Heart left ventricle (tissue), 16 donors: ENCODE measurements around the gene WLS. TPM values are rescaled to one million over a fixed set of nuclear protein-coding genes. Genes with fewer than 3 reads are reported as not detected.
A peak's percentile ranks its signal among the peaks of the same experiment; 100 is the strongest.

Experiments used
- ATAC-seq, 4 donors: fragments of 200-7000 bp; cut with Tn5 transposase; one replicate each; pipeline ENCODE4 v1.9.1; 2020 to 2022; ENCODE audit warnings: moderate library complexity in 4 of 4, mild to moderate bottlenecking in 3 of 4, moderate number of reproducible peaks in 1 of 4
- DNase-seq, 5 donors: peaks; one replicate each; pipeline ENCODE4 v3.0.0-alpha.2; 2020
- H3K27ac ChIP-seq, 12 donors: fragments of 200-600 bp; sonication (generic) in 4 of 12; one replicate each; pipeline versions ENCODE4 v1.5.0 to v1.8.0; 2016 to 2022; ENCODE audit warnings: mild to moderate bottlenecking in 2 of 12
- H3K27me3 ChIP-seq, 9 donors: fragments of 200-600 bp; sonication (generic) in 2 of 9; one replicate each; pipeline versions ENCODE4 v1.5.1 to v1.8.0; 2016 to 2022; ENCODE audit warnings: mild to moderate bottlenecking in 3 of 9
- H3K36me3 ChIP-seq, 9 donors: fragments of 200-600 bp; sonication (generic) in 2 of 9; one replicate each; pipeline versions ENCODE4 v1.5.0 to v1.8.0; 2018 to 2022; ENCODE audit warnings: mild to moderate bottlenecking in 2 of 9
- H3K4me1 ChIP-seq, 12 donors: fragments of 200-600 bp; sonication (generic) in 4 of 12; one replicate each; pipeline versions ENCODE4 v1.5.0 to v1.8.0; 2016 to 2022; ENCODE audit warnings: mild to moderate bottlenecking in 3 of 12
- H3K4me3 ChIP-seq, 12 donors: fragments of 200-600 bp; sonication (generic) in 4 of 12; one replicate each; pipeline versions ENCODE4 v1.5.0 to v1.8.0; 2017 to 2022; ENCODE audit warnings: mild to moderate bottlenecking in 9 of 12, moderate library complexity in 4 of 12
- H3K9me3 ChIP-seq, 12 donors: fragments of 200-600 bp; sonication (generic) in 4 of 12; one replicate each; pipeline versions ENCODE4 v1.5.0 to v1.8.0; 2016 to 2022; ENCODE audit warnings: mild to moderate bottlenecking in 1 of 12
- CTCF ChIP-seq, 12 donors: fragments of 200-600 bp; sonication (generic) in 4 of 12; IDR thresholded peaks; one replicate each; pipeline versions ENCODE4 v1.5.0 to v1.8.0; 2018 to 2022; ENCODE audit warnings: antibody characterized with exemption in 12 of 12, mild to moderate bottlenecking in 5 of 12
- POLR2A ChIP-seq, 2 donors: fragments of 450-650 bp; IDR thresholded peaks; one replicate each; pipeline ENCODE4 v1.6.1; 2017; ENCODE audit warnings: antibody characterized with exemption in 2 of 2, mild to moderate bottlenecking in 2 of 2, moderate library complexity in 2 of 2
- WGBS, 4 donors: extraction: QIAGEN DNeasy Blood & Tissue Kit in 2 of 4; methylation state at CpG; one replicate each; pipeline versions ENCODE4 v1.1.5 to v1.1.7; 2013 to 2018; 5-methylcytosine and 5-hydroxymethylcytosine counted together
- intact Hi-C, 10 donors: fragments of 100-400 bp; cut with DNase I; formaldehyde crosslinking; loops; one replicate each; pipeline versions ENCODE4 v1.11.1 to v1.14.2; 2022
- polyA plus RNA-seq, 2 donors: library from polyadenylated mRNA; stranded (reverse); fragments of 200-250 nt; gene quantifications; one replicate each; pipeline ENCODE4 v1.2.3, GENCODE V29; 2013
- total RNA-seq, 9 donors: library from RNA; depleted of rRNA in 2 of 9; stranded (reverse); fragments of >200 nt in 2 of 9; fragmentation: NEBNext Ultra II Directional in 3 of 9; extraction: Animal tissue kit (Norgen Biotek cat#: 25700) in 3 of 9; gene quantifications; one replicate each; pipeline versions ENCODE4 v1.1.0 to v1.2.4, GENCODE V29; 2016 to 2023
- donor health status: ischemic (EF 13 %, LVEDD 7.1; RV severe dilation, severe dysfunction).
- donor health status: healthy with polysubstance abuse.
- donor health status: DM: no; HTN: yes; CAD: no.
- donor health status: DM: no; HTN: no; CAD: no.
- donor health status: ischemic (EF 25% LVEDD 6.9; RV normal size, moderate dysfunction).
- donor health status: ischemic (EF 25% LVEDD 5.7; RV mildly dilated, moderate dysfunction).
- donor health status: healthy.
- donor health status: DM: yes; HTN: yes; CAD: no.
- donor health status: ischemic (EF 35%, LVEDD 5.7; RV mildly dilated, moderate dysfunction).
- donor health status: nonischemic (EF 11% LVEDD 7.7; RV severe dilation, severe dysfunction).
- donor health status: DM: yes; HTN: yes; CAD: no.
- donor health status: PGD.
- donor health status: ischemic (EF 29% LVEDD 5.4; RV normal size, mild dysfunction).
- donor health status: nonischemic (EF 23%, LVEDD 6.1; RV moderate dilation, normal function).

WLS gene
- total and polyA plus RNA-seq, 11 donors, result 36.5 to 115 (median 101) TPM

GRCh38 chr1:68175621-68176398 lies 56.5 kb downstream of the WLS start:
- TF ChIP-seq POLR2A (IDR thresholded peaks at IDR 0.05), result no peak
- TF ChIP-seq CTCF (IDR thresholded peaks at IDR 0.05), result no peak
- WGBS, 4 donors, result 61 to 67% (median 66%) methylated on average over 8 of the region's 8 CpGs
- H3K4me3 ChIP-seq, result no peak overlapping the region
- intact Hi-C loops, result loop anchor here in 6 of 10 donors (5.0 to 10.0 kb wide), 3 partner anchors 41 to 59 kb away; partner anchors contain the start of gene WLS (in 5 of the 6)
- H3K36me3 ChIP-seq, result peaks cover 0 to 3% (median 0%) of the 10 kb centered on the region in 9 donors
- DNase-seq (peak in 2 of 5 donors; percentile 33 to 54), ATAC-seq (peak in 2 of 4 donors; percentile 5 to 11)
- peaks cover 0 to 8% (median 0%) of the 10 kb centered on the region in 12 donors for H3K9me3 ChIP-seq
- H3K4me1 ChIP-seq, result peaks cover 0 to 63% (median 45%) of the 10 kb centered on the region in 12 donors
- peak overlapping the region in 10 of 12 donors; percentile 8 to 80 (median 60) for H3K27ac ChIP-seq
- no peaks in the 10 kb centered on the region for H3K27me3 ChIP-seq

GRCh38 chr1:68174738-68175113 lies 57.6 kb downstream of the WLS start:
- WGBS, 4 donors, result 53 to 87% (median 76%) methylated on average over 1 of the region's 1 CpG

GRCh38 chr1:68173936-68174737 lies 58.2 kb downstream of the WLS start:
- H3K4me1 ChIP-seq, result peaks cover 0 to 70% (median 49%) of the 10 kb centered on the region in 12 donors
- no peaks in the 10 kb centered on the region for H3K27me3 ChIP-seq
- TF ChIP-seq CTCF (IDR thresholded peaks at IDR 0.05), result no peak
- no peak for TF ChIP-seq POLR2A (IDR thresholded peaks at IDR 0.05)
- WGBS, 4 donors, result 30 to 38% (median 34%) methylated on average over 14 of the region's 14 CpGs
- peaks cover 0 to 3% (median 0%) of the 10 kb centered on the region in 9 donors for H3K36me3 ChIP-seq
- H3K9me3 ChIP-seq, result peaks cover 0 to 8% (median 0%) of the 10 kb centered on the region in 12 donors
- peak overlapping the region; percentile 4 to 83 (median 68) for H3K27ac ChIP-seq
- peak overlapping the region in 5 of 12 donors; percentile 3 to 37 (median 16) for H3K4me3 ChIP-seq
- DNase-seq, result peak in 4 of 5 donors; percentile 46 to 67 (median 64)
- intact Hi-C loops, result loop anchor here in 4 of 10 donors (5.0 to 10.0 kb wide), 2 partner anchors 58 to 61 kb away; partner anchors contain the start of gene WLS (in 4 of the 4)
- peak; percentile 20 to 81 (median 72) for ATAC-seq

More at GRCh38 chr1:68174738-68175113, 57.6 kb downstream of the WLS start:
- H3K27ac ChIP-seq, result peak overlapping the region in 11 of 12 donors; percentile 43 to 83 (median 69)
- intact Hi-C loops, result loop anchor here in 6 of 10 donors (5.0 to 10.0 kb wide), 3 partner anchors 43 to 60 kb away; partner anchors contain the start of gene WLS (in 6 of the 6)
- no peak overlapping the region for H3K4me3 ChIP-seq
- ATAC-seq (peak in 3 of 4 donors; percentile 47 to 56 (median 51)), DNase-seq (no peak)
- H3K9me3 ChIP-seq, result peaks cover 0 to 8% (median 0%) of the 10 kb centered on the region in 12 donors
- no peaks in the 10 kb centered on the region for H3K27me3 ChIP-seq
- peaks cover 0 to 64% (median 45%) of the 10 kb centered on the region in 12 donors for H3K4me1 ChIP-seq
- H3K36me3 ChIP-seq, result peaks cover 0 to 3% (median 0%) of the 10 kb centered on the region in 9 donors
- no peak for TF ChIP-seq POLR2A (IDR thresholded peaks at IDR 0.05)
- TF ChIP-seq CTCF (IDR thresholded peaks at IDR 0.05), result no peak
